ENCODE results near the gene TYW1B. TPM values are rescaled to one million over a fixed set of nuclear protein-coding genes. Genes with fewer than 3 reads are reported as not detected.
"Not testable (repeated sequence)": the region's sequence is repeated elsewhere in the genome, so short reads cannot be mapped to it uniquely, and the experiment has no call there.

The TYW1B gene
- total and polyA plus RNA-seq, 11 donors = 0.44 to 5.7 (median 1.9) TPM

DNA sequence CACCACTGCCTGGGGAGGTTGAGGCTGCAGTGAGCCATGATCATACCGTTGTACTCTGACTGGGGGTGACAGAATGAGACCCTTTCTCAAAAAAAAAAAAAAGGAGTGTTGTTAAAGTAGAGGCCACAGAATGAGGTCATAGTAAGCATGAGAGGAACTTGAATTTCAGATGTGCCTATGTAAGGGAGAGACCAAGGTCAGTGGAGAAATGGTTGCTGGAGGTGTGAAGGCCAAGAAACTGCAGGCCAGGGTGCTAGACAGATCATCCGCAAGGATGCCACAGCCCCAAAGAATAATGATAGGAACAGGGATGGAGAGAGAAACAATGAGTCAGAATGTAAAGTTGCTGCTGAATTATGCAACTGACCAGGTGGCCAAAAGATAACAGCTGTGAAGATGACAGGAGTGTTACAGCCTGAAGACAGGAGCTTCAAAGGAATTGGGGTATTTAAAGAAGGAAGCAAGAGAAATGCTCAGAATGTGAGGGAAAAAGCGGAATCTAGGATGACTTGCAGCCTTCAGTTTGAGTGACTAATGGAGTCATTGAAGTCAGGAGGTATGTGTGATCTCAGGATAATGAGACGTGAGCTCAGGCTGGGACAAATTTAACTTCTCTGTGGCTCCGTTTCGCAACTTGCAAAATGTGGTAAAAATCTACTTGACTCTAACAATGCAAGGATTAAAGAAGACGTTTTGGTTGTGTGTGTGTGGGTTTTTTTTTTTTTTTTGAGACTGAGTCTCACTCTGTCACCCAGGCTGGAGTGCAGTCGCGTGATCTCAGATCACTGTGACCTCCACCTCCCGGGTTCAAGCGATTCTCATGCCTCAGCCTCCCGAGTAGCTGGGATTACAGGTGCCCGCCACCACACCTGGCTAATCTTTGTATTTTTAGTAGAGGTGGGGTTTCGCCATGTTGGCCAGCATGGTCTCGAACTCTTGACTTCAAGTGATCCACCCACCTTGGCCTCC is 22.2 kb downstream of the TYW1B start:
- 86 to 92% (median 91%) methylated on average over 14 to 15 of the region's 15 CpGs for WGBS, 4 donors
- TF ChIP-seq, protein P1, sequence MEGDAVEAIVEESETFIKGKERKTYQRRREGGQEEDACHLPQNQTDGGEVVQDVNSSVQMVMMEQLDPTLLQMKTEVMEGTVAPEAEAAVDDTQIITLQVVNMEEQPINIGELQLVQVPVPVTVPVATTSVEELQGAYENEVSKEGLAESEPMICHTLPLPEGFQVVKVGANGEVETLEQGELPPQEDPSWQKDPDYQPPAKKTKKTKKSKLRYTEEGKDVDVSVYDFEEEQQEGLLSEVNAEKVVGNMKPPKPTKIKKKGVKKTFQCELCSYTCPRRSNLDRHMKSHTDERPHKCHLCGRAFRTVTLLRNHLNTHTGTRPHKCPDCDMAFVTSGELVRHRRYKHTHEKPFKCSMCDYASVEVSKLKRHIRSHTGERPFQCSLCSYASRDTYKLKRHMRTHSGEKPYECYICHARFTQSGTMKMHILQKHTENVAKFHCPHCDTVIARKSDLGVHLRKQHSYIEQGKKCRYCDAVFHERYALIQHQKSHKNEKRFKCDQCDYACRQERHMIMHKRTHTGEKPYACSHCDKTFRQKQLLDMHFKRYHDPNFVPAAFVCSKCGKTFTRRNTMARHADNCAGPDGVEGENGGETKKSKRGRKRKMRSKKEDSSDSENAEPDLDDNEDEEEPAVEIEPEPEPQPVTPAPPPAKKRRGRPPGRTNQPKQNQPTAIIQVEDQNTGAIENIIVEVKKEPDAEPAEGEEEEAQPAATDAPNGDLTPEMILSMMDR (IDR thresholded peaks at IDR 0.05) = no peak
- TF ChIP-seq POLR2A (IDR thresholded peaks at IDR 0.05) = no peak
- DNase-seq = no peak
- no peak overlapping the region for H3K4me3 ChIP-seq
- no peak overlapping the region for H3K27ac ChIP-seq
- H3K4me1 ChIP-seq = no peaks in the 10 kb centered on the region
- intact Hi-C loops (cut with DNase I) = no loop called here
- H3K27me3 ChIP-seq = no peaks in the 10 kb centered on the region
- peaks cover 0 to 68% (median 32%) of the 10 kb centered on the region in 9 donors for H3K36me3 ChIP-seq
- ATAC-seq = no peak
- no peaks in the 10 kb centered on the region for H3K9me3 ChIP-seq

DNA sequence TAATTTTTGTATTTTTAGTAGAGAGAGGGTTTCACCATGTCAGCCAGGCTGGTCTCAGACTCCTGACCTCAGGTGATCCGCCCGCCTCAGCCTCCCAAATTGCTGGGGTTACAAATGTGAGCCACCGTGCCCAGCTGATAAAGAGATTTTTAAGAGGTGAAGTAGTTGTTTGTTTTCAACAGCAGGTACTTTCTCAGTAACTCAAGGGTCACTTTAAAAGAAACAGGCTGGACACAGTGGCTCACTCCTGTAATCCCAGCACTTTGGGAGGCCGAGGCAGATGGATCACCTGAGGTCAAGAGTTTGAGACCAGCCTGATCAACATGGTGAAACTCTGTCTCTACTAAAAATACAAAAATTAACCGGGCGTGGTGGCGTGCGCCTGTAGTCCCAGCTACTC is 24.2 kb downstream of the TYW1B start:
- WGBS, 4 donors = 85 to 95% (median 92%) methylated on average over 8 of the region's 8 CpGs
- H3K36me3 ChIP-seq = peaks cover 0 to 58% (median 24%) of the 10 kb centered on the region in 9 donors
- H3K4me1 ChIP-seq; H3K9me3 ChIP-seq; intact Hi-C loops (cut with DNase I); DNase-seq; ATAC-seq; H3K27me3 ChIP-seq; H3K27ac ChIP-seq; H3K4me3 ChIP-seq: not testable (repeated sequence)

DNA sequence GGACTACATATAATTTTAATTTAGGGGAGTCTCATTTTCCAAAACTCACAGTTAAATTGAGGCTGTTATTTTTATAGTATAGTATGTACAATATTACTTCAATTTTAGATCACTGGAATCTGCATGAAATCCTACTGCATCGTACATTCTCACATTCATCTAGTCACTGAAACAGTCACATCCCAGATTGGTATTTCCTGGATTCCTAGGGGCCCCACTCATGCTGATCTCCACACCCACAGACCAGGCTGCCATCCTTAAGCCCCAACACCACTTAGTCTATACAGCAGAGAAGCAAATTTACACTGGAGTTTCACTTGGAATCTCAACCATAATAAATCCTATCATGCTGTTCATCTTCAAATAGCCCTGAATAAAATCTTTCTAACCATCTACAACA is 26.4 kb downstream of the TYW1B start:
- H3K9me3 ChIP-seq; ATAC-seq; H3K4me1 ChIP-seq; intact Hi-C loops (cut with DNase I); H3K27me3 ChIP-seq; DNase-seq; H3K4me3 ChIP-seq; H3K27ac ChIP-seq: not testable (repeated sequence)
- WGBS, 4 donors = 0 to 47% (median 43%) methylated on average over 1 of the region's 1 CpG
- H3K36me3 ChIP-seq = peaks cover 0 to 49% (median 28%) of the 10 kb centered on the region in 9 donors

DNA sequence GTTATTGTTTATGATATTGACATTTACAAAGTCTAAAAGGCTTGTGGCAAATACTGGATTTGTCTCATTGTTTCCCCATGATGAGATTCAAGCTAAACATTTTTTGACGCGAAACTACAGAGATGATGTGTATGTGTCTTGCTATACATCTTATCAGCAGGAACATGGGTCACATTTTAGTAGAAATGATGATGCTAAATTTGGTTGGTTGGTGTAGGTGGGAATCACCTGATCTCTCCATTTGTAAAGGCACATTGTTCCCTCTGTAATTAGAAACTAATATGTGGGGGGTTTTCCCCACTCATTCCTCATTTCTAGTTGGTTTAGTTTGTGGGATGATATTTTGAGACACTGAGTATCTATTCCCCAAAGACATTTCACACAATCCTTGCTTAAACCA is 32.6 kb downstream of the TYW1B start:
- 94 to 100% (median 96%) methylated on average over 2 of the region's 2 CpGs for WGBS, 4 donors
- H3K27me3 ChIP-seq; H3K27ac ChIP-seq; H3K9me3 ChIP-seq; H3K4me3 ChIP-seq; ATAC-seq; H3K4me1 ChIP-seq; intact Hi-C loops (cut with DNase I); DNase-seq: not testable (repeated sequence)
- peaks cover 0 to 18% (median 9%) of the 10 kb centered on the region in 9 donors for H3K36me3 ChIP-seq

DNA sequence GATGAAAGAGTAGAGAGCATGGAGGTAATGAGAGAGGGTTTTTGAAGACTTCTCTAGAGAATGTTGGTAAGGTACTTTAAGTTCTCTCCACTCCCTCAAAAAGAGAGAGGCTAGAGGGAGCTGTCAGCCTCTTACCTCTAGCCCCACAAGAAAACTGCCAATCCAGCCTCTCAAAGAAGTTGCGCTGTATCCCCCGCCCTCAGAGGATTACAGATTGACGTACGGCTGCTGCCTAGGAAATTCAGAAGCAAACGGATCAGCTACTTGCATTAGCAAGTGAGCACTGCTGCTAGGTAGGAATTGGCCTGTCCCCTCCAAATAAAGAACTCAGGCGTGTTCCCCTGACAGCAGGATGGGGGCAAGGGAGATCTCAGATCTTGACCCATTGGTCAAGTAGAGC is 34.2 kb downstream of the TYW1B start:
- no peak for ATAC-seq
- Histone ChIP-seq H3K4me3 (no peak overlapping the region), H3K27me3 (no peaks in the 10 kb centered on the region), H3K27ac (no peak overlapping the region), H3K4me1 (peaks cover 0 to 8% (median 0%) of the 10 kb centered on the region in 12 donors), H3K9me3 (peaks cover 0 to 3% (median 0%) of the 10 kb centered on the region in 12 donors), H3K36me3 (peaks cover 0 to 18% (median 9%) of the 10 kb centered on the region in 9 donors)
- 91 to 94% (median 93%) methylated on average over 5 to 6 of the region's 6 CpGs for WGBS, 4 donors
- TF ChIP-seq, protein P1 (IDR thresholded peaks at IDR 0.05) = no peak
- no peak for DNase-seq
- intact Hi-C loops (cut with DNase I) = no loop called here

DNA sequence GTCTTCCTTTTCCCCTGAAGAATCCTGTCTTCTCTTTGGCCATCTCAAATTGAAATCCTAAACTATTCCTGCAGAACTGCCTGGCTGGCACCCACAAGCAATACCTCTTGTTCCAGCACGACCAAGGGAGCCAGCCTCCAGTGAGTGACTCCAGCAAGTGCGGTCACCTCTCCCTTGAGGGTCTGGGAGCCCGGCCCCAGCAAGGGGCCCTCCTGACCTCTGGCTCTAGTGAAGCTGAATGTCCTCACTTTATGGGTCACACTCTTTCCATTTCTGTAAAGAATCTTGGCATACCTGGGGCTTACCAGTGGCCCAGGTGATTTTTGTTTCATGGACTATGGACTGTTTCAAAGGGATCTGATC is 37.3 kb downstream of the TYW1B start:
- peak in 3 of 4 donors; percentile 16 to 30 (median 25) for ATAC-seq
- intact Hi-C loops (cut with DNase I) = not testable (repeated sequence)

DNA sequence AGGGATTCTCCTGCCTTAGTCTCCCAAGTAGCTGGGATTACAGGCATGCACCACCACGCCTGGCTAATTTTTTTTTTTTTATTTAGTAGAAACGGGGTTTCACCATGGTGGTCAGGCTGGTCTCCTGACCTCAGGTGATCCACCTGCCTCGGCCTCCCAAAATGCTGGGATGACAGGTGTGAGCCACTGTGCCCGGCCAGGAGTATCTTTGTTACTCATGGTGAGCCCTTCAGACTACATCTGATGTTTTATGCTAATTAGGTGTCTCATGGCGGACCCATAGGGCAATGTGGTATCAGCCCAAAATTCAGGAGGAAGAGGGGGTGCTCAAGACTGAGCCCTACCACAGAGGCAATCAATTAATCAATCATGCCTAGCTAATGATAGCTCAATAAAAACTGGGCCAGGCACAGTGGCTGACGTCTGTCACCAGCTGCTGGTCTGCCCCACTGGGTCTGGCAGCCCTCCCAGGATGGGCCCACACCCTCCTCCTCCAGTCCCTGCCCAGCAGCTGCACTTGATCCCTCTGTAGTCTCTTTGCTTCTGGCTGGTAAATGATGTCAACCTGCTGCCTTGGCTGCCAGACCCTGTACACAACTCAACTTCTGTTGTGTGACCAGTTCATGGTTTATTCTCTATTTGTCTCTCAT is 37.8 kb downstream of the TYW1B start:
- H3K4me3 ChIP-seq; H3K9me3 ChIP-seq; H3K4me1 ChIP-seq; intact Hi-C loops (cut with DNase I); H3K27ac ChIP-seq; H3K27me3 ChIP-seq: not testable (repeated sequence)
- H3K36me3 ChIP-seq = peaks cover 0 to 13% (median 0%) of the 10 kb centered on the region in 9 donors
- ATAC-seq (peak; percentile 94 to 98 (median 98)), DNase-seq (peak in 4 of 5 donors; percentile 27 to 66 (median 52))
- 78 to 90% (median 83%) methylated on average over 4 to 6 of the region's 6 CpGs for WGBS, 4 donors

More for the DNA sequence above, 37.3 kb downstream of the TYW1B start:
- WGBS, 4 donors = 39 to 71% (median 65%) methylated on average over 3 of the region's 3 CpGs
- not testable (repeated sequence) for H3K4me1 ChIP-seq, H3K4me3 ChIP-seq, H3K27me3 ChIP-seq, H3K27ac ChIP-seq, H3K9me3 ChIP-seq, DNase-seq
- H3K36me3 ChIP-seq = peaks cover 0 to 13% (median 0%) of the 10 kb centered on the region in 9 donors
